ENCODE data around the gene TMEM169. TPM values are rescaled to one million over a fixed set of nuclear protein-coding genes. Genes with fewer than 3 reads are reported as not detected.

The TMEM169 gene
- total and polyA plus RNA-seq, 9 of the 15 experiments (the other 6 are each of a cell fraction or from before 2014, with no cell fraction given): 0.01 to 0.09 (median 0.04) TPM; not detected in 5

GRCh38 chr2:216072473-216072872, 9.2 kb upstream of the TMEM169 start:
- no peak overlapping the region for H3K4me2 ChIP-seq (ENCODE audit: insufficient read depth, low read length)
- CTCF ChIA-PET (ENCODE audit: low intra/inter-chr PET ratio): no interaction called here
- no peaks in the 10 kb centered on the region for H3K9me3 ChIP-seq (replicated peaks; ENCODE audit: control insufficient read depth, insufficient read depth, low read depth, low read length)
- H3K36me3 ChIP-seq (ENCODE audit: control insufficient read depth, insufficient read depth, low read length): no peaks in the 10 kb centered on the region; the same call in 2 of the 3 replicates
- no peak overlapping the region for H3K9ac ChIP-seq (ENCODE audit: insufficient read depth in 1 of 2, low read depth in 2 of 2, low read length in 2 of 2)
- in situ Hi-C loops (cut with MboI): no loop called here
- no peak overlapping the region for H3K4me3 ChIP-seq
- H2AFZ ChIP-seq (ENCODE audit: low read depth, low read length): no peak overlapping the region
- FAIRE-seq: no peak
- intact Hi-C loops (cut with micrococcal nuclease): loop anchor here (5.0 kb wide), 1 partner anchor 35 kb away; the partner anchor contains the start of gene XRCC5
- no TSS peak for BruUV-seq (replicated peaks)
- no peaks in the 10 kb centered on the region for H3K27me3 ChIP-seq (ENCODE audit: control insufficient read depth in 2 of 2, insufficient read depth in 2 of 2, low read length in 2 of 2)
- TF ChIP-seq ZNF146 (CRISPR knock-in tag; IDR thresholded peaks at IDR 0.05; ENCODE audit: unreplicated experiment) (peak; percentile 95), RBM25 (IDR thresholded peaks at IDR 0.05; ENCODE audit: low read depth, low read length, severe bottlenecking) (peak; percentile 86), SREBF1 (IDR thresholded peaks at IDR 0.05; ENCODE audit: borderline replicate concordance, low read depth, low read length) (no peak)
- POLR2A ChIA-PET: no interaction called here
- no peaks in the 10 kb centered on the region for H3K79me2 ChIP-seq (ENCODE audit: control insufficient read depth, insufficient read depth, low read length)
- ATAC-seq: no peak
- no peaks in the 10 kb centered on the region; a peak in 2 of 5 replicates for H3K4me1 ChIP-seq (replicated peaks in 1 of 2; ENCODE audit: control insufficient read depth in 2 of 2, insufficient read depth in 2 of 2, low read length in 2 of 2)
- no peak overlapping the region for H3K27ac ChIP-seq (ENCODE audit: extremely low read depth, low read depth, low read length)
- no peaks in the 10 kb centered on the region for H4K20me1 ChIP-seq (replicated peaks; ENCODE audit: control insufficient read depth, insufficient read depth, low read length)
- H3K9me1 ChIP-seq (ENCODE audit: control insufficient read depth, insufficient read depth, low read length): no peaks in the 10 kb centered on the region
- no peak for DNase-seq (ENCODE audit: extremely low read depth in 1 of 4, low spot score in 3 of 4)

GRCh38 chr2:216073773-216074172, 7.9 kb upstream of the TMEM169 start:
- no TSS peak for BruUV-seq (replicated peaks)
- no peak for FAIRE-seq
- TF ChIP-seq MECOM (CRISPR knock-in tag; IDR thresholded peaks at IDR 0.05): no peak
- TF ChIP-seq ZNF584 (CRISPR knock-in tag; IDR thresholded peaks at IDR 0.05; ENCODE audit: low read depth): no peak
- TF ChIP-seq NELFE (IDR thresholded peaks at IDR 0.05; ENCODE audit: insufficient read depth, insufficient read length): no peak
- no peak for TF ChIP-seq RREB1 (CRISPR knock-in tag; IDR thresholded peaks at IDR 0.05)
- no peak for TF ChIP-seq POLR3A (IDR thresholded peaks at IDR 0.05; ENCODE audit: borderline replicate concordance, extremely low read depth, insufficient read depth, insufficient read length)
- no peak for TF ChIP-seq SMARCC2 (IDR thresholded peaks at IDR 0.05; ENCODE audit: low read depth)
- TF ChIP-seq RNF2 (IDR thresholded peaks at IDR 0.05): no peak

More at GRCh38 chr2:216073773-216074172, 7.9 kb upstream of the TMEM169 start:
- Histone ChIP-seq H3K27me3 (ENCODE audit: control insufficient read depth in 2 of 2, insufficient read depth in 2 of 2, low read length in 2 of 2) (no peaks in the 10 kb centered on the region), H3K9me3 (replicated peaks; ENCODE audit: control insufficient read depth, insufficient read depth, low read depth, low read length) (no peaks in the 10 kb centered on the region), H3K9me1 (ENCODE audit: control insufficient read depth, insufficient read depth, low read length) (no peaks in the 10 kb centered on the region), H3K4me1 (replicated peaks in 1 of 2; ENCODE audit: control insufficient read depth in 2 of 2, insufficient read depth in 2 of 2, low read length in 2 of 2) (no peaks in the 10 kb centered on the region; a peak in 2 of 5 replicates), H2AFZ (ENCODE audit: low read depth, low read length) (no peak overlapping the region), H3K79me2 (ENCODE audit: control insufficient read depth, insufficient read depth, low read length) (no peaks in the 10 kb centered on the region), H4K20me1 (replicated peaks; ENCODE audit: control insufficient read depth, insufficient read depth, low read length) (no peaks in the 10 kb centered on the region), H3K9ac (ENCODE audit: insufficient read depth in 1 of 2, low read depth in 2 of 2, low read length in 2 of 2) (no peak overlapping the region), H3K27ac (ENCODE audit: extremely low read depth, low read depth, low read length) (no peak overlapping the region), H3K4me2 (ENCODE audit: insufficient read depth, low read length) (no peak overlapping the region), H3K36me3 (ENCODE audit: control insufficient read depth, insufficient read depth, low read length) (no peaks in the 10 kb centered on the region; the same call in 2 of the 3 replicates), H3K4me3 (no peak overlapping the region)
- in situ Hi-C loops (cut with MboI) (no loop called here), intact Hi-C loops (cut with micrococcal nuclease) (loop anchor here (5.0 kb wide), 1 partner anchor 34 kb away; the partner anchor contains the start of gene XRCC5)
- ATAC-seq (no peak; the same call in 2 of the 3 replicates), DNase-seq (ENCODE audit: extremely low read depth in 1 of 4, low spot score in 3 of 4) (no peak)
- CTCF ChIA-PET (ENCODE audit: low intra/inter-chr PET ratio): no interaction called here
- POLR2A ChIA-PET: no interaction called here

All from K562 (cell line).